ENCODE measurements around the gene GRK2. TPM values are rescaled to one million over a fixed set of nuclear protein-coding genes. Genes with fewer than 3 reads are reported as not detected.

The GRK2 gene
- total RNA-seq, 4 donors from 2014 or later: 40.2 to 79.8 (median 68.4) TPM

GRCh38 chr11:67282876-67283371 is 16.7 kb downstream of the GRK2 start:
- ATAC-seq (no peak), DNase-seq (no peak)
- Histone ChIP-seq H3K27ac (peak overlapping the region in 2 of 4 donors; percentile 8 to 13), H3K4me1 (peaks cover 6 to 15% of the 10 kb centered on the region in 2 donors), H3K4me3 (no peak overlapping the region), H3K9me3 (no peaks in the 10 kb centered on the region), H3K36me3 (peaks cover 0 to 75% of the 10 kb centered on the region in 2 donors), H3K27me3 (no peaks in the 10 kb centered on the region)
- in situ Hi-C loops (cut with MboI; ENCODE audit: low sequenced_read_pairs in 4 of 4) (no loop called here), intact Hi-C loops (cut with DNase I; ENCODE audit: low total_unique reads) (no loop called here)
- TF ChIP-seq CTCF (IDR thresholded peaks at IDR 0.05 in 4 of 5, conservative IDR thresholded peaks at IDR 0.05 in 1 of 5) (no peak), POLR2A (IDR thresholded peaks at IDR 0.05) (no peak)

GRCh38 chr11:67283481-67283963 is 17.2 kb downstream of the GRK2 start:
- Histone ChIP-seq H3K36me3 (peaks cover 0 to 75% of the 10 kb centered on the region in 2 donors), H3K27me3 (no peaks in the 10 kb centered on the region), H3K4me1 (peaks cover 7 to 13% of the 10 kb centered on the region in 2 donors), H3K9me3 (no peaks in the 10 kb centered on the region), H3K4me3 (no peak overlapping the region), H3K27ac (peak overlapping the region in 2 of 4 donors; percentile 6 to 33)
- DNase-seq: no peak
- TF ChIP-seq POLR2A (IDR thresholded peaks at IDR 0.05) (no peak), CTCF (IDR thresholded peaks at IDR 0.05 in 4 of 5, conservative IDR thresholded peaks at IDR 0.05 in 1 of 5) (no peak)
- intact Hi-C loops (cut with DNase I; ENCODE audit: low total_unique reads) (no loop called here), in situ Hi-C loops (cut with MboI; ENCODE audit: low sequenced_read_pairs in 4 of 4) (no loop called here)
- peak in 1 of 2 donors; percentile 12 for ATAC-seq

- Histone ChIP-seq H3K4me3 (no peak overlapping the region), H3K4me1 (peaks cover 15 to 16% of the 10 kb centered on the region in 2 donors), H3K27ac (no peak overlapping the region), H3K9me3 (no peaks in the 10 kb centered on the region), H3K27me3 (no peaks in the 10 kb centered on the region), H3K36me3 (peaks cover 0 to 64% of the 10 kb centered on the region in 2 donors)
- DNase-seq: no peak
- TF ChIP-seq POLR2A (IDR thresholded peaks at IDR 0.05): no peak
- in situ Hi-C loops (cut with MboI; ENCODE audit: low sequenced_read_pairs in 4 of 4): no loop called here
- intact Hi-C loops (cut with DNase I; ENCODE audit: low total_unique reads): no loop called here
- no peak for ATAC-seq
Observed at GRCh38 chr11:67284811-67285540, 18.7 kb downstream of the GRK2 start.

- TF ChIP-seq CTCF (IDR thresholded peaks at IDR 0.05 in 4 of 5, conservative IDR thresholded peaks at IDR 0.05 in 1 of 5): no peak
- TF ChIP-seq POLR2A (IDR thresholded peaks at IDR 0.05): no peak
- Histone ChIP-seq H3K27ac (peak overlapping the region; percentile 71 to 91 (median 84)), H3K9me3 (no peaks in the 10 kb centered on the region), H3K27me3 (no peaks in the 10 kb centered on the region), H3K36me3 (peaks cover 0 to 56% of the 10 kb centered on the region in 2 donors), H3K4me1 (peaks cover 20 to 21% of the 10 kb centered on the region in 2 donors), H3K4me3 (no peak overlapping the region)
- ATAC-seq: no peak
- intact Hi-C loops (cut with DNase I; ENCODE audit: low total_unique reads) (no loop called here), in situ Hi-C loops (cut with MboI; ENCODE audit: low sequenced_read_pairs in 4 of 4) (no loop called here)
- no peak for DNase-seq
Observed at GRCh38 chr11:67285541-67286498, 19.5 kb downstream of the GRK2 start.

Data from gastrocnemius medialis (tissue), 4 donors.